ENCODE measurements around the gene CENATAC.

DNA sequence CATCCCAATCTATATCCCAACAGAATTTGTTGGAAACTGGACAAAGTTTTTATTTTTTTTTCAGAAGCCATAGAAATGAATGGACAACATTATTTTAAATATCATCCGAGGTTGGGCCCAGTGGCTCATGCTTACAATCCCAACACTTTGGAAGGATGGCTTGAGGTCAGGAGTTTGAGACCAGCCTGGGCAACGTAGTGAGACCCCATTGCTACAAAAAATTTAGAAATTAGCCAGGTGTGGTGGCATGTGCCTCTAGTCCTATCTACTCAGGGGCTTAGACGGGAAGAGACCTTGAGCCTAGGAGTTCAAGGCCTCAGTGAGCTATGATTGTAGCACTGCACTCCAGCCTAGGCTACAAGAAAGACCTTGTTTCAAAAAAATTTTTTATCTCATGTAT, 36.9 kb downstream of the CENATAC start:
- TF ChIP-seq CTCF (IDR thresholded peaks at IDR 0.05) (no peak), POLR2A (IDR thresholded peaks at IDR 0.05) (no peak)
